HG02981 (cell line): ENCODE measurements around the gene OR2S2.
"Not testable (repeated sequence)": the region's sequence is repeated elsewhere in the genome, so short reads cannot be mapped to it uniquely, and the experiment has no call there.

Source experiments
- ATAC-seq: cut with Tn5 transposase; IDR thresholded peaks from one replicate; pipeline ENCODE4 v1.9.1; 2021; ENCODE audit warnings: mild to moderate bottlenecking, moderate library complexity; ENCODE audit not compliant: unreplicated experiment

OR2S2 gene, protein sequence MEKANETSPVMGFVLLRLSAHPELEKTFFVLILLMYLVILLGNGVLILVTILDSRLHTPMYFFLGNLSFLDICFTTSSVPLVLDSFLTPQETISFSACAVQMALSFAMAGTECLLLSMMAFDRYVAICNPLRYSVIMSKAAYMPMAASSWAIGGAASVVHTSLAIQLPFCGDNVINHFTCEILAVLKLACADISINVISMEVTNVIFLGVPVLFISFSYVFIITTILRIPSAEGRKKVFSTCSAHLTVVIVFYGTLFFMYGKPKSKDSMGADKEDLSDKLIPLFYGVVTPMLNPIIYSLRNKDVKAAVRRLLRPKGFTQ

GRCh38 chr9:35958104-35958837, at the start of gene OR2S2:
Gene OR2S2 (minus strand): TSS chr9:35958154. CDS start chr9:35958098, 56 bp downstream.
- ATAC-seq: no peak

DNA sequence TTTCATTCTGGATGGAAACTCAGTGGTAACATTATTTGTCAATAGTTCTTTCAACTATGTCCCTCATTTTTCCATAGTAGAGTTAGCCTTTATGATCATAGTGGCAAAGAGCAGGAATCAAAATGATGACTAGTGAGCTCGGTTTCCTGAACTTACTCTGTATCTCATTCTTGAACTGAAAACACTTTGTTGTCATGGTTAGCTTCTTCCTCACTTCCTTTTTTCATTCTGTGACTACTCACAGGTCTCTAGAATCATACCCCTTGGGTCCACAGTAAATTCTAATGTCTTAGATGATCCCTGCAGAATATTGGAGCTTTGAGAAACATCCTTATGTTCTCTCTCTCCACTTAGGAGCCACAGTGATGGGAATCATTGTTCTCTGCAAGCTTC, 49.4 kb upstream of the OR2S2 start:
- ATAC-seq: no peak

- ATAC-seq: no peak
Measured at GRCh38 chr9:36006549-36007315, 48.8 kb upstream of the OR2S2 start.

DNA sequence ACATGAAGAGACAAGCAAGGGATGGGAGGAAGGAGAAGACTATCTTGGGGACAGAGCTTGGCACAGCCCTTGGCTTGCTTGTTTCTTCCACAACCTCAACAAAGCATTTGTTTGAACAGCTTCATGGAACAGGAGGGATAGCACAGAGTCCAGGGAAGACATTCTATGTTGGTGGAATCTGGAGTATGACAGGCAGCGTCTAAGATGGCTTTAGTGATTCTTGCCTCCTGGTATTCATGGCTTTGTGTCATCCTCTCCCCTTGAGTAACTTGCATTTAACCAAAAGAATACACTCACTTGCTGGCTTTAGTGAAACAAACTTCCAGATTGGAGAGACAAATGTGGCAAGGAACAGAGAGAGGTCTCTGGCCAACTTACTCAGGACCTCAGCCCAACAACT, 47.9 kb upstream of the OR2S2 start:
- ATAC-seq: no peak

GRCh38 chr9:35998333-35998732, 40.4 kb upstream of the OR2S2 start:
- ATAC-seq: no peak

- ATAC-seq: not testable (repeated sequence)
Measured at GRCh38 chr9:35997016-35997415, 39.1 kb upstream of the OR2S2 start.

DNA sequence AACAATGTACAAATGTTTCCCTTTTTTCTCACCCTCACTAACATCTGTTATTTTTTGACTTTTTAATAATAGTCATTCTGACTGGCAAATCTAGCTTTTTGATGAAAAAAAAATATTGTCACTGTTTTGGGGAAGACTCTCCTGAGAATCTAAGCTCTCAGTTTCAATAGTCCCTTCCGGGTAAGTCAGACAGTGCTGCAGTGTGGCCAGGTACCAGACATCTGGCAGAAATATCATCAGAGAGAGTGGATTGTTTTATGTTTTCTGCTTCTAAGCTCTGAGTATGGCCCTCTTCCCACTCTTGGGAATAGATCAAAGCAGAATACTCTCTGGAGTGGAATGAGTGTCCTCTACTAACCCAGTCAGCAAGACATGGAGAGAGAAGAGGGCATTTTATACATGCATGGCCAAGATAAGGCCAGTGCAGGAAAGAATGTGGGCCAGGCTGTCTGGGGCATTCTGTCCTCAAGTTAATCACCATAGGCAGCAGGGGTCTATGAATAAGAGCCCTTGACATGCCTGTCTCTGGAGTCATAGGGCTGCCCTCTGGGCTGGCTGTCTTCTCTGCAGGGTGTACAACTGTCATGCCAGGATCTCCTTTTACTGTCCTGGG, 38.5 kb upstream of the OR2S2 start:
- no peak for ATAC-seq

GRCh38 chr9:35994959-35995358, 37.0 kb upstream of the OR2S2 start:
- ATAC-seq: no peak

DNA sequence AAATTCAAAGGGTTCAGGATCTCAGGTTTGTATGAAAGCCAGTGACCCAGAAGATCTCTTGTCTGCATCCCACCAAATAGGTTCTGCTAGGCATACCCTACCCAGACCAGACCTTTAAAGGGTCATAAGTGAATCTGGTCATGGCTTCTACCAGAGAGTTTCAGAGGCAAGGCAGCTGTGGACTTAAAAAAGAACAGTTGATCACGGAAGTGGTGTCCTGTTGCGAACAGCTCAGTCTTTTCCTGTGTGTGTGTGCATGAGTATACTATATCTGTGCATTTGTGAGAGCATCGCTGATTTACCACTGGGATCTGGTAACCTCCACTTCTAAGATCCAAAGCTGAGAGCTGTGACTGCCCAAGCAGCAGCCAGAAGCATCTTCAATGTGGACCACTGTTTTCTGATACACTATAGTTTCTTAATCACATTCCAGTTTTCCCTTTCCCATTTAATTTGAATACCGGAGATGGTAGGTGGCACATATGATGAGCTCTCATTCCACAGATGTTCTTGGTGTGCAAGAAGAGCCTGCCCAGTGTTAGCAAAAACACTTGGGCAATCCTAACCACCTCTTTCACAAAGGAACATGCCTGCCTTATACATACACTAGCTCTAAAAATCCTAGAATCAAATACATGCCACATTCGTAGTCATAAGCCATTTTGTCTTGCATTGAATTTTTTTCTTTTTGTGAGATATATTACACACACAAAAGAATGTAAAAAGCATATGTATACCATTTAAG, 36.2 kb upstream of the OR2S2 start:
- no peak for ATAC-seq

GRCh38 chr9:35993136-35993535, 35.2 kb upstream of the OR2S2 start:
- ATAC-seq: not testable (repeated sequence)

GRCh38 chr9:35990155-35990554, 32.2 kb upstream of the OR2S2 start:
- no peak for ATAC-seq

DNA sequence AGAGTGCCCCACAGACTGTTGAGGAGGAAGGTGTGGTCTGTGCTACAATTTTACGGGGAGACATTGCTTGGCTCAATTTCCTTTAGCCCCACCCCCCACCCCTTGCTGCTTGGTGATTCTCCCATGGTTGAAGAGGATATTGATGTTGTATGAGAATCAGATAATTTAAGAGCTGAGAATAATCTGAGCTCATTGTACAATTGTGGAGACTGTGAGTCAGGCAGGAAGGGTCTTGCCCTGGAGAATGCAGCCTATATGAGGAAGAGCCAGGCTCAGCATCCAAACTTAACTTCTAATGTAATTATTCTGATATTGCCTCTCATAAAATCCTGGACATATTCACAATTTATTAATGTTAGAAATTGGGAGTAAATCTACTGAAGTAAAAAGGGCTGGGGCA, 26.1 kb upstream of the OR2S2 start:
- ATAC-seq: no peak

- no peak for ATAC-seq
Measured at GRCh38 chr9:35981699-35982098, 23.7 kb upstream of the OR2S2 start.

- ATAC-seq: no peak
Measured at GRCh38 chr9:35980289-35981011, 22.5 kb upstream of the OR2S2 start.

- ATAC-seq: no peak
Measured at GRCh38 chr9:35978792-35979191, 20.8 kb upstream of the OR2S2 start.

DNA sequence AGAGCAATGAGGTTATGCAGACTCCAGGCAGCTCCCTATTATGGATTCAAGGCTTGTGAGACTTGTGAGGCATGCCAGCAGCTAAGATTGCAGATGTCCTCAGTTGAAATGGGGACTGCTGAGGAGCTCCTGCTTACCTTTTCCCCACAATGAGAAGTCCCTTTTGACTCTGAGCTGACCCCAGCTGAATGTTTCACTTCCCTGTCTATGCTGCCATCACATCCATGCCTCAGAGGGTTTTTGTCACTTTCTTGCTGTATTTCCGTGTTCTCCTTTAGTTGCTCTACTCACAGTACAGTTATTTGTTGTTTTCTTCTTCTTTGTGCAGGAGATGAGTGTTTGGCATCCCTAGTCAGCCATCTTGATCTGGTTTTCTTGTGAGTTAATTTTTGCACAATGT, 18.8 kb upstream of the OR2S2 start:
- no peak for ATAC-seq

GRCh38 chr9:35974800-35975199, 16.8 kb upstream of the OR2S2 start:
- ATAC-seq: no peak

- ATAC-seq: no peak
Measured at GRCh38 chr9:35972093-35972492, 14.1 kb upstream of the OR2S2 start.

DNA sequence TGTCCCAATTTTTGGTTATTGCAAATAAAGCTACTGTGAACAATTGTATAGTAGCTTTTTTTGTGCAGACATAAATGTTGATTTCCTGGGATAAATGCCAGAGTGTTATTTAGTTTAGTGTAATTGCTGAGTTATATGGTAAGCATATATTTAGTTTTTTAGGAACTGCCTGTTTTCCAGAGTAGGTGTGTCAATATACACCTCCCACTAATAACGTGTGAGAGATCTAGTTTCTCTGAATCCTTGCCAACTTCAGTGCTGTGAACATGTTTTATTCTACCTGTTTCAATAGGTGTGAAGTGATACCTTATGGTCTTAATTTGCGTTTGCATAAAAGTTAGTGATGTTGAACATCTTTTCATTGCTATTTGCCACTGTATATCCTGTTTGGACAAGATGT, 9.1 kb upstream of the OR2S2 start:
- ATAC-seq: no peak

DNA sequence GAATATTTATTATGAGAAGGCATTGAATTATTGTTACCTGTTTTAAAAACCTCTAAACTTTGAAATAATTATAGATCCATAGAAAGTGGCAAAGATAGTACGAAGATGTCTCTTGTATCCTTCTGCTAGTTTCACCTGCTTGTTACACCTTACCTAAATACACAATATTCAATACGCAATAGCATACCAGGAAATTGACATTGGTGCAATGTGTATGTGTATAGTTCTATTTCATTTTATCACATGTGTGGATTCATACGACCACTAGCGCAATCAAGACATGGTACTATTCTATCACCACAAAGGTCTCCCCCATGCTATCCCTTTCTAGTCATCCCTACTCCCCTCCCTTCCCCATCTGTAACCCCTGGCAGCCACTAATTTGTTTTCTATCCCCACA, 8.5 kb upstream of the OR2S2 start:
- ATAC-seq: no peak
